Esophagus muscularis mucosa (tissue), 4 donors: ENCODE measurements around the gene SLC25A26. TPM values are rescaled to one million over a fixed set of nuclear protein-coding genes. Genes with fewer than 3 reads are reported as not detected.
A peak's percentile ranks its signal among the peaks of the same experiment; 100 is the strongest.

Experiments
- DNase-seq: peaks from one replicate; pipeline ENCODE4 v3.0.0-alpha.2; 2017; ENCODE audit errors: extremely low spot score
- H3K27ac ChIP-seq, 4 donors: fragments of 200-600 bp; sonication (generic); replicated peaks in 1 of 4; 1 replicate in 3 of 4; 2 replicates in 1 of 4; pipeline ENCODE4 v1.5.1; 2016 to 2019; ENCODE audit warnings: mild to moderate bottlenecking in 1 of 4
- H3K27me3 ChIP-seq, 4 donors: fragments of 200-600 bp; sonication (generic); one replicate each; pipeline versions ENCODE4 v1.5.1 to v1.6.0; 2016 to 2019
- H3K36me3 ChIP-seq, 4 donors: fragments of 200-600 bp; sonication (generic); one replicate each; pipeline ENCODE4 v1.5.1; 2016 to 2019
- H3K4me1 ChIP-seq, 4 donors: fragments of 200-600 bp; sonication (generic); one replicate each; pipeline ENCODE4 v1.5.1; 2016 to 2019
- H3K4me3 ChIP-seq, 4 donors: fragments of 200-600 bp; sonication (generic); 1 replicate in 2 of 4; 2 replicates in 2 of 4; pipeline ENCODE4 v1.5.1; 2016 to 2019; ENCODE audit warnings: mild to moderate bottlenecking in 4 of 4, moderate library complexity in 1 of 4
- H3K9me3 ChIP-seq, 4 donors: fragments of 200-600 bp; sonication (generic); 1 replicate in 3 of 4; 2 replicates in 1 of 4; pipeline ENCODE4 v1.5.1; 2016 to 2019
- EP300 ChIP-seq: sonication (generic); formaldehyde crosslinking; IDR thresholded peaks from one replicate; pipeline ENCODE4 v1.6.1; 2017; ENCODE audit warnings: antibody characterized with exemption
- POLR2A ChIP-seq: fragments of 450-650 bp; IDR thresholded peaks from one replicate; pipeline ENCODE4 v1.6.1; 2017; ENCODE audit warnings: antibody characterized with exemption, moderate library complexity, mild to moderate bottlenecking, low read depth
- POLR2AphosphoS5 ChIP-seq, 2 donors: sonication (generic); formaldehyde crosslinking; IDR thresholded peaks; one replicate each; pipeline ENCODE4 v1.6.1; 2017; ENCODE audit warnings: antibody characterized with exemption in 2 of 2
- WGBS: methylation state at CpG from one replicate; pipeline ENCODE4 v1.1.5; 2018; 5-methylcytosine and 5-hydroxymethylcytosine counted together
- intact Hi-C: fragments of 100-400 bp; cut with DNase I; formaldehyde crosslinking; loops from one replicate; pipeline ENCODE4 v1.15.1; 2023
- total RNA-seq, 4 donors: library from RNA; depleted of rRNA; stranded (reverse); fragments of >200 nt; gene quantifications; one replicate each; pipeline versions ENCODE4 v1.1.0 to v1.2.1, GENCODE V29; 2016
- TF ChIP-seq, protein P1 (sequence below), 3 experiments: fragments of 200-600 bp in 2 of 3; fragments of 450-650 bp in 1 of 3; sonication (generic) in 2 of 3; IDR thresholded peaks; one replicate each; pipeline ENCODE4 v1.5.1; 2017 to 2019; ENCODE audit warnings: antibody characterized with exemption in 3 of 3, mild to moderate bottlenecking in 2 of 3, moderate library complexity in 1 of 3

Gene SLC25A26, protein sequence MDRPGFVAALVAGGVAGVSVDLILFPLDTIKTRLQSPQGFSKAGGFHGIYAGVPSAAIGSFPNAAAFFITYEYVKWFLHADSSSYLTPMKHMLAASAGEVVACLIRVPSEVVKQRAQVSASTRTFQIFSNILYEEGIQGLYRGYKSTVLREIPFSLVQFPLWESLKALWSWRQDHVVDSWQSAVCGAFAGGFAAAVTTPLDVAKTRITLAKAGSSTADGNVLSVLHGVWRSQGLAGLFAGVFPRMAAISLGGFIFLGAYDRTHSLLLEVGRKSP
- 10 to 100 TPM; 23.0 to 39.0 (median 26.0) TPM for total RNA-seq

DNA sequence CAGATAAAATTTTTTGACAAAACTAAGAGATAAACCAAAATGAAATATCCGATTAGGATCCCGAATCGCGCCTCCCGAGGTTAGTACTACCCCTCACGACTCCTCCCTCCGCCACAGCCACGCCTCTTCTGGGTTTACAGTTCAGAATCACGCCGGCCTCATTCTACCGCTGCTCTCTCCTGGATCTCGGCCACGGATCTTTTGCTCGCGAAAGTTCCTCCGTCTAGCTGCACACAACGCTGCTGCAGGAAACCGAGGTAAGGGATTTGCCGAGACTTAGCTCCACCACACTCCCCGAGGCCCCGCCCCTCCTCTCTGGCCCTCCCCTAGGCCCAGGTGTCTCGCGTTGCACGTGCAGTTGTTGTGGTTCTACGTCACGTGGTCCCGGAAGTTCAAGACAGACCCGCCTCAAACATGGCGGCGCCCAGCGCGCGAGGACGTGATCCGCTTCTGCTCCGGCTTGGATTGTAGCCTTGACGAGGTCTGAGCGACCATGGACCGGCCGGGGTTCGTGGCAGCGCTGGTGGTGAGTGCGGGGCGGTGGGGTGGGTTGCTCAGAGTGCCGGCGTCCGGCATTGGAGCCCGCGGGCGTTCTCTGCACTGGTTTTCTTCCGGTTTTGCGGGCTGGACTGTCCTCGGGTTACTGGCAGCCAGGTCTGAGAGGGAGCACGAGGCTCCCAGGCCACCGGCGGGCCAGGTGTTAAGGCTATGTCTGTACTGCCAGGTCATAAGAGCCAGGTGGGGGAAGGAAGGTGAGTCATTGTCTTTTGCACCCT, at the start of gene SLC25A26:
SLC25A26 (plus strand) TSS at position 400 of the 776 bp plus-strand sequence; CDS start at position 494, 94 bp downstream.
- DNase-seq, result peak; percentile 99
- TF ChIP-seq, protein P1, sequence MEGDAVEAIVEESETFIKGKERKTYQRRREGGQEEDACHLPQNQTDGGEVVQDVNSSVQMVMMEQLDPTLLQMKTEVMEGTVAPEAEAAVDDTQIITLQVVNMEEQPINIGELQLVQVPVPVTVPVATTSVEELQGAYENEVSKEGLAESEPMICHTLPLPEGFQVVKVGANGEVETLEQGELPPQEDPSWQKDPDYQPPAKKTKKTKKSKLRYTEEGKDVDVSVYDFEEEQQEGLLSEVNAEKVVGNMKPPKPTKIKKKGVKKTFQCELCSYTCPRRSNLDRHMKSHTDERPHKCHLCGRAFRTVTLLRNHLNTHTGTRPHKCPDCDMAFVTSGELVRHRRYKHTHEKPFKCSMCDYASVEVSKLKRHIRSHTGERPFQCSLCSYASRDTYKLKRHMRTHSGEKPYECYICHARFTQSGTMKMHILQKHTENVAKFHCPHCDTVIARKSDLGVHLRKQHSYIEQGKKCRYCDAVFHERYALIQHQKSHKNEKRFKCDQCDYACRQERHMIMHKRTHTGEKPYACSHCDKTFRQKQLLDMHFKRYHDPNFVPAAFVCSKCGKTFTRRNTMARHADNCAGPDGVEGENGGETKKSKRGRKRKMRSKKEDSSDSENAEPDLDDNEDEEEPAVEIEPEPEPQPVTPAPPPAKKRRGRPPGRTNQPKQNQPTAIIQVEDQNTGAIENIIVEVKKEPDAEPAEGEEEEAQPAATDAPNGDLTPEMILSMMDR (IDR thresholded peaks at IDR 0.05), result no peak
- peak; percentile 82 to 89 for TF ChIP-seq POLR2AphosphoS5 (IDR thresholded peaks at IDR 0.05)
- TF ChIP-seq POLR2A, result no peak
- TF ChIP-seq EP300, result no peak
- Histone ChIP-seq H3K9me3 (no peaks in the 10 kb centered on the region), H3K36me3 (peaks cover 0 to 22% (median 2%) of the 10 kb centered on the region in 4 donors), H3K4me3 (peak within 1 kb of the TSS; percentile 67 to 86 (median 74)), H3K4me1 (peaks cover 11 to 18% (median 15%) of the 10 kb centered on the region in 4 donors), H3K27ac (peak within 1 kb of the TSS; percentile 73 to 80 (median 78)), H3K27me3 (no peaks in the 10 kb centered on the region)
- intact Hi-C loops, result no loop called here
- WGBS, result under 1% methylated on average over 32 of the region's 56 CpGs

DNA sequence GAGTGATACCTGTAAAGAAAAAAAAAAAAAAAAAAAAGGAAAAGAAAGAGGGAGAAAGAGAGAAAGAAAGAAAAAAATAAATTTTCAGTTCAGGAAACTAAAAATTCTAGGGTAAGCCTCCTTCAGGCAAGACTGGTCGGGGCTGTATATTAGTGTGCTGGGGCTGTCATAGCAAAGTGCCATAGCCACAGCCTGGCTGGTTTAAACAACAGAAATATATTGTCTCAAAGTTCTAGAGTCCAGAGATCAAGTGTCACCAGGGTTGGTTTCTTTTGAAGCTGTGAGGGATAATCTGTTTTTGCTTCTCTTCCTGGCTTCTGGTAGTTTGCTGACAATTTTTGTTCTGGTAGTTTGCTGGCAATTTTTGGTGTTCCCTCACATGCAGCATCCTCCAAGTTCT, 48.4 kb upstream of the SLC25A26 start:
- Histone ChIP-seq H3K4me3 (no peak overlapping the region), H3K27ac (no peak overlapping the region), H3K4me1 (no peaks in the 10 kb centered on the region), H3K36me3 (no peaks in the 10 kb centered on the region), H3K27me3 (no peaks in the 10 kb centered on the region), H3K9me3 (no peaks in the 10 kb centered on the region)
- intact Hi-C loops, result no loop called here
- WGBS, result 75% methylated on average over 1 of the region's 1 CpG
- DNase-seq, result no peak
- no peak for TF ChIP-seq EP300
- TF ChIP-seq, protein P1 (IDR thresholded peaks at IDR 0.05), result no peak
- no peak for TF ChIP-seq POLR2A

DNA sequence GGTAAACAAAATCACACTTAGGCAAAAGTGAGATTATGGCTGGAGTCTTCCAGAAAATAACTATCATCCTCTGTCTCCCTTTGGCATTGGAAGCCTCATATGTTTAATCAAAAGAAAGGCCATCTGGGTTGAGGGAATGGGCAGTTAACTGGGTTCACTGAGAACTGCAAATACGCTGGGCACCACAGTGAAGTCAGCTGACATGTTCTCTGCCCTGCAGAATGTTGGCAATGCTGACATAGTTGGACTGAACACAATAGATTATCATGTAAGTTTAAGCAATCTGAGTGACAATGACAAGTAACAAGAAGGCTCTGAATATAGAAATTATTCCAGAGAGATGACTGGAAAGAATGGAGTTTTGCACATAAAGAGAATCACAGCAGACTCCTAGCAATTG, 43.8 kb upstream of the SLC25A26 start:
- no peak for DNase-seq
- H3K4me3 ChIP-seq, result no peak overlapping the region
- intact Hi-C loops, result no loop called here
- no peaks in the 10 kb centered on the region for H3K36me3 ChIP-seq
- H3K9me3 ChIP-seq, result no peaks in the 10 kb centered on the region
- peaks cover 0 to 3% (median 0%) of the 10 kb centered on the region in 4 donors for H3K4me1 ChIP-seq
- TF ChIP-seq POLR2AphosphoS5 (IDR thresholded peaks at IDR 0.05) (no peak), EP300 (no peak), POLR2A (no peak)
- TF ChIP-seq, protein P1 (IDR thresholded peaks at IDR 0.05), result no peak
- no peak overlapping the region for H3K27ac ChIP-seq
- H3K27me3 ChIP-seq, result no peaks in the 10 kb centered on the region
- WGBS, result 76% methylated on average over 1 of the region's 1 CpG

DNA sequence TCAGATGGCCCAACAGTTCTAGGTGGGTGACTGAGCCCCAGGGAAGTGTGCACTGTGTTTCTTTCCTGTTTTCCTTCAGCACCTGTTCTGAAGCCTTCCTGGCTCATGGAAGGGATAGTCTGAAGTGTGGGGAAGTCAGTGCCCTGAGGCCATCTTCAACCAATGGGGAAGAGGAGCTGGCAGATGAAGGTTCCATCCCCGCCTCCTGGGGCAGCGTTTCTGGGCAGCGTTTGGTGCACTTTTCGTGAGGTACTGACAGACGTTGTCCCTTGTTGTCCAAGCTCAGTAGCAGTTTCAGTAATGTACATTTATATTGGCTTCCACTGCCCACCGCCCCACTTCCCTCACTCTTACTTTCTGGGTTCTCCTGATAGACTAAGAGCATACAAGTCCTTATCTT, 42.6 kb upstream of the SLC25A26 start:
- 91% methylated on average over 6 of the region's 6 CpGs for WGBS
- Histone ChIP-seq H3K4me1 (peaks cover 0 to 10% (median 0%) of the 10 kb centered on the region in 4 donors), H3K4me3 (no peak overlapping the region), H3K9me3 (no peaks in the 10 kb centered on the region), H3K36me3 (no peaks in the 10 kb centered on the region), H3K27me3 (no peaks in the 10 kb centered on the region), H3K27ac (no peak overlapping the region)
- TF ChIP-seq POLR2A, result no peak
- TF ChIP-seq, protein P1 (IDR thresholded peaks at IDR 0.05), result no peak
- no peak for TF ChIP-seq POLR2AphosphoS5 (IDR thresholded peaks at IDR 0.05)
- TF ChIP-seq EP300, result no peak
- DNase-seq, result no peak
- intact Hi-C loops, result no loop called here
